Nephron progenitor cell (in vitro differentiated cells): Measurements from ENCODE around the gene CD83.

Source experiments
- DNase-seq: peaks from one replicate; pipeline ENCODE4 v3.0.0; 2021
- H3K27ac Mint-ChIP-seq: 2 replicates; pipeline ENCODE4 v1.8.0; 2021; ENCODE audit warnings: mild to moderate bottlenecking, moderate library complexity, mixed read lengths
- H3K27me3 Mint-ChIP-seq: 2 replicates; pipeline ENCODE4 v1.8.0; 2021; ENCODE audit warnings: mild to moderate bottlenecking, low read depth, mixed read lengths; ENCODE audit not compliant: poor library complexity
- H3K36me3 Mint-ChIP-seq: 2 replicates; pipeline ENCODE4 v1.8.0; 2021; ENCODE audit warnings: low read depth, mixed read lengths
- H3K4me1 Mint-ChIP-seq: 2 replicates; pipeline ENCODE4 v1.8.0; 2021; ENCODE audit warnings: mixed read lengths
- H3K4me3 Mint-ChIP-seq: 2 replicates; pipeline ENCODE4 v1.8.0; 2021; ENCODE audit warnings: mild to moderate bottlenecking, moderate library complexity, mixed read lengths
- H3K9me3 Mint-ChIP-seq: 2 replicates; pipeline ENCODE4 v1.8.0; 2021; ENCODE audit warnings: mild to moderate bottlenecking, moderate library complexity, mixed read lengths
- CTCF ChIP-seq: fragments of 200-600 bp; sonication (generic); IDR thresholded peaks from 2 replicates; pipeline ENCODE4 v1.5.0; 2021; ENCODE audit warnings: antibody characterized with exemption

CD83 gene

GRCh38 chr6:14162826-14163225 is 45.3 kb downstream of the CD83 start:
- peaks cover 26% of the 10 kb centered on the region for H3K9me3 Mint-ChIP-seq
- no peaks in the 10 kb centered on the region for H3K27me3 Mint-ChIP-seq
- H3K4me1 Mint-ChIP-seq: peaks cover 32% of the 10 kb centered on the region

DNA sequence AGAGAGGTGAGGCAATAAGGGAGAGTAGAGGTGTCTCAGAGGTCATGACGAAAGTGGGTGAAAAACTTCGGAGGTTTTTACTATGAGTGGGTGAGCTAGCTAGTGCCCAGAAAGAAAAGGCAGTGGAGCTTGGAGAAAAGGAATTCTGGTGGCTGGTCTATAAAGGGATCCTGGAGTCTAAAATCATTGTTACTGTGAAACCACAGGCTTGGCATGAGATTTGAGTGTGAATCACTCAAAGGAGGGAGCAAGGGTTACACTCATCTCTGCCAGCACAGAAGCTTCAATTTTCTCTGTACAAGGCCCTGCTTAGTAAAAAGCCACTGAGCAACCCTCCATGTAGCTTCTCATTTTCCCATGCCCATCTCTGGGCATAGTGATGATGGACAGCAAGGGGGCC is 47.5 kb downstream of the CD83 start:
- peaks cover 15% of the 10 kb centered on the region for H3K36me3 Mint-ChIP-seq
- H3K4me1 Mint-ChIP-seq: peaks cover 32% of the 10 kb centered on the region
- no peaks in the 10 kb centered on the region for H3K27me3 Mint-ChIP-seq
- no peak overlapping the region for H3K27ac Mint-ChIP-seq
- H3K9me3 Mint-ChIP-seq: peaks cover 28% of the 10 kb centered on the region
- DNase-seq: no peak
- TF ChIP-seq CTCF: no peak
- H3K4me3 Mint-ChIP-seq: no peak overlapping the region

More at GRCh38 chr6:14162826-14163225, 45.3 kb downstream of the CD83 start:
- DNase-seq: no peak
- peaks cover 7% of the 10 kb centered on the region for H3K36me3 Mint-ChIP-seq
- TF ChIP-seq CTCF: no peak
- H3K4me3 Mint-ChIP-seq: peak overlapping the region; percentile 6
- no peak overlapping the region for H3K27ac Mint-ChIP-seq

DNA sequence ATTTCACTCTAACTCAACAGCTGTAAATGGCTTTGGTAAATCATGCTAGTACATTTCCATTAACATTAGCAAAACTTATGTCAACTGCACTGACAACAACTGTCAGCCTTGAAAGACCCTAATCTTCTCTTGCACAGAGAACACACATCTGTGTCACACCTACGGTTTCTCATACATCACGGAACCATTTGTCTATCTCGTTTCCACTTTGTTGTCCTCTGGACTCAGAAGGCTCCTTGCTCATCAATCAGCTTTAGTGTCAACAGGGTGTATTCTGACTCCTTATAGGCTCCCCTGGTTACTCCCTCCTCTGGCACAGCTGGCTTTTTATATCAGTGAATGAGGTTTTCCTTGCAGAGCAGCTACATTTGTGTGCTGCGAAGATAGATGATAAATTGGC is 49.3 kb downstream of the CD83 start:
- Mint-ChIP-seq H3K9me3 (peaks cover 44% of the 10 kb centered on the region), H3K27ac (no peak overlapping the region), H3K4me3 (no peak overlapping the region), H3K4me1 (peaks cover 32% of the 10 kb centered on the region), H3K27me3 (no peaks in the 10 kb centered on the region), H3K36me3 (peaks cover 26% of the 10 kb centered on the region)
- DNase-seq: no peak
- TF ChIP-seq CTCF: no peak

DNA sequence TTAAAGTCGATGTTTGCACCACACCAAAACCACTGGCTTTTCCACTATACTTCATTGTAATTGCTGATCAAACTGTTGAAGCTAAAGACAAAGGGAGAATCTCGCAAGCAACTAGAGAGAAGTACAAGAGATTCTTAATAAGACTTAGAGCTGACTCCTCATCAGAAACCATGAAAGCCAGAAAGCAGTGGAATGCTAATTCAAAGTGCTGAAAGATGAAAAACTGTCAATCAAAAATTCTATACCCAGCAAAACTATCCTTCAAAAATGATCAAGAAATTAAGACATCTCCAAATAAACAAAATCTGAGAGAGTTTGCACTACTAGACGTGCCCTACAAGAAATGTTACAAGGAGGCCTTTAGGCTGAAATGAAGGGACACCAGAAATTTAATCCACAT is 52.6 kb downstream of the CD83 start:
- no peak overlapping the region for H3K4me3 Mint-ChIP-seq
- peaks cover 53% of the 10 kb centered on the region for H3K9me3 Mint-ChIP-seq
- no peak for DNase-seq
- H3K4me1 Mint-ChIP-seq: peaks cover 20% of the 10 kb centered on the region
- H3K36me3 Mint-ChIP-seq: peaks cover 33% of the 10 kb centered on the region
- TF ChIP-seq CTCF: no peak
- no peak overlapping the region for H3K27ac Mint-ChIP-seq
- no peaks in the 10 kb centered on the region for H3K27me3 Mint-ChIP-seq

DNA sequence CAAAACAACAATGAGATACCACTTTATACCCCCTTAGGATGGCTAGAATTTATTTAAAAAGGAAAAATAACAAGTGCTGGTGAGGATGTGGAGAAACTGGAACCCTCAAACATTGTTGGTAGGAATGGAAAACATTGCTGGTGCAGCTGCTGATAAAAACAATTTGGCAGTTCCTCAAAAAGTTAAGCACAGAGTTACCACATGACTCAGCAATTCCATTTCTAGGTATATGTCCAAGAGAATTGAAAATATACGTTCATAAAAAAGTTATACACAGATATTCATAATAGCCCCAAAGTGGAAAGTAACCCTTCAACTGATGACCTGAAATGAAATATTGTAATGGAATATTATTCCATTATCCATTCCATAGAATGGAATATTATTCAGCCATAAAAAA is 55.0 kb downstream of the CD83 start:
- no peak overlapping the region for H3K27ac Mint-ChIP-seq
- DNase-seq: no peak
- H3K9me3 Mint-ChIP-seq: peaks cover 52% of the 10 kb centered on the region
- H3K4me1 Mint-ChIP-seq: peaks cover 27% of the 10 kb centered on the region
- no peak overlapping the region for H3K4me3 Mint-ChIP-seq
- TF ChIP-seq CTCF: no peak
- peaks cover 4% of the 10 kb centered on the region for H3K27me3 Mint-ChIP-seq
- H3K36me3 Mint-ChIP-seq: peaks cover 33% of the 10 kb centered on the region

DNA sequence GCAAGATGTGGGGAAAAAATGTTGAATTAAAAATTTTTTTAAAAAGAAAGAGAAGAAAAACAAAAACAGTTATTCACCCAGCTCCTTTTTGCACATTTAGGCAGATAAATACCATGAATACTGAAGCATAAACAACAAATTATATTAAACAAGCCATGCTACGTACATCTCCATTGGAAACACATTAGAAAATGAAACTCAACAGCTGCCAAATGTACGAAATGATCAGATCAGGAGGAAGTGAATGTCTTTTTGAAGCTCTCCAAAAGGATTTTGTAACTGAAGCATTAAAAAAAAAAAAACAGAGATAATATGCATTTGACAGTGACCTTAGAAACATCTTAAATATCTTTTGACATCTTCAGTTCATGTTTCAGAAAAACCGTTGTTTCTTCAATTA is 56.7 kb downstream of the CD83 start:
- peaks cover 19% of the 10 kb centered on the region for H3K36me3 Mint-ChIP-seq
- peaks cover 29% of the 10 kb centered on the region for H3K4me1 Mint-ChIP-seq
- no peak overlapping the region for H3K4me3 Mint-ChIP-seq
- no peak for TF ChIP-seq CTCF
- H3K27ac Mint-ChIP-seq: no peak overlapping the region
- DNase-seq: no peak
- peaks cover 36% of the 10 kb centered on the region for H3K9me3 Mint-ChIP-seq
- H3K27me3 Mint-ChIP-seq: peaks cover 4% of the 10 kb centered on the region
